Measurements from ENCODE around the gene WDR44. TPM values are rescaled to one million over a fixed set of nuclear protein-coding genes. Genes with fewer than 3 reads are reported as not detected.

Gene WDR44
- total RNA-seq, 1 experiment from 2014 or later, result 12.4 TPM

- no peaks in the 10 kb centered on the region for H3K4me1 ChIP-seq (ENCODE audit: insufficient read depth, low read length, poor library complexity, severe bottlenecking)
- no peak overlapping the region for H3K27ac ChIP-seq (ENCODE audit: low read depth, low read length, poor library complexity, severe bottlenecking)
- H3K4me3 ChIP-seq (ENCODE audit: low read depth, low read length, poor library complexity, severe bottlenecking), result no peak overlapping the region
- no peak for DNase-seq (ENCODE audit: low spot score)
- ChIA-PET CTCF (no interaction called here), POLR2A (ENCODE audit: low non-redundant PET) (no interaction called here)
- intact Hi-C loops (cut with micrococcal nuclease; ENCODE audit: unreplicated experiment), result no loop called here
- TF ChIP-seq EZH2 (IDR thresholded peaks at IDR 0.05; ENCODE audit: borderline replicate concordance, low read depth, low read length, poor library complexity, severe bottlenecking) (no peak), CTCF (conservative IDR thresholded peaks at IDR 0.05; ENCODE audit: low read depth, low read length) (no peak)
- no TSS peak for BruUV-seq (replicated peaks)
- H3K9me3 ChIP-seq (ENCODE audit: low read depth, low read length, poor library complexity, severe bottlenecking), result no peaks in the 10 kb centered on the region
- no peaks in the 10 kb centered on the region for H3K27me3 ChIP-seq (replicated peaks; ENCODE audit: insufficient read depth, low read depth, low read length, poor library complexity)
- no peaks in the 10 kb centered on the region for H3K36me3 ChIP-seq (ENCODE audit: insufficient read depth, low read length, poor library complexity, severe bottlenecking)
Measured at GRCh38 chrX:118448273-118448783, 102.4 kb downstream of the WDR44 start.

- intact Hi-C loops (cut with micrococcal nuclease; ENCODE audit: unreplicated experiment), result no loop called here
- CTCF ChIA-PET, result no interaction called here
- H3K9me3 ChIP-seq (ENCODE audit: low read depth, low read length, poor library complexity, severe bottlenecking), result no peaks in the 10 kb centered on the region
- H3K27ac ChIP-seq (ENCODE audit: low read depth, low read length, poor library complexity, severe bottlenecking), result no peak overlapping the region
- no peak overlapping the region for H3K4me3 ChIP-seq (ENCODE audit: low read depth, low read length, poor library complexity, severe bottlenecking)
- no peaks in the 10 kb centered on the region for H3K4me1 ChIP-seq (ENCODE audit: insufficient read depth, low read length, poor library complexity, severe bottlenecking)
- POLR2A ChIA-PET (ENCODE audit: low non-redundant PET), result no interaction called here
- H3K27me3 ChIP-seq (replicated peaks; ENCODE audit: insufficient read depth, low read depth, low read length, poor library complexity), result no peaks in the 10 kb centered on the region
- no peaks in the 10 kb centered on the region for H3K36me3 ChIP-seq (ENCODE audit: insufficient read depth, low read length, poor library complexity, severe bottlenecking)
- no peak for TF ChIP-seq CTCF (conservative IDR thresholded peaks at IDR 0.05; ENCODE audit: low read depth, low read length)
- no peak for TF ChIP-seq EZH2 (IDR thresholded peaks at IDR 0.05; ENCODE audit: borderline replicate concordance, low read depth, low read length, poor library complexity, severe bottlenecking)
- no peak for DNase-seq (ENCODE audit: low spot score)
- no TSS peak for BruUV-seq (replicated peaks)
Measured at GRCh38 chrX:118455013-118455412, 109.1 kb downstream of the WDR44 start.

GRCh38 chrX:118459494-118459893, 113.6 kb downstream of the WDR44 start:
- TF ChIP-seq EZH2 (IDR thresholded peaks at IDR 0.05; ENCODE audit: borderline replicate concordance, low read depth, low read length, poor library complexity, severe bottlenecking), result no peak
- peak; percentile 49 for TF ChIP-seq CTCF (conservative IDR thresholded peaks at IDR 0.05; ENCODE audit: low read depth, low read length)
- BruUV-seq (replicated peaks), result no TSS peak
- no peaks in the 10 kb centered on the region for H3K4me1 ChIP-seq (ENCODE audit: insufficient read depth, low read length, poor library complexity, severe bottlenecking)
- no peak overlapping the region for H3K4me3 ChIP-seq (ENCODE audit: low read depth, low read length, poor library complexity, severe bottlenecking)
- no peaks in the 10 kb centered on the region for H3K9me3 ChIP-seq (ENCODE audit: low read depth, low read length, poor library complexity, severe bottlenecking)
- intact Hi-C loops (cut with micrococcal nuclease; ENCODE audit: unreplicated experiment), result loop anchor here (1.0 kb wide), 1 partner anchor 142 kb away; no protein-coding TSS in a partner anchor
- H3K36me3 ChIP-seq (ENCODE audit: insufficient read depth, low read length, poor library complexity, severe bottlenecking), result no peaks in the 10 kb centered on the region
- no peaks in the 10 kb centered on the region for H3K27me3 ChIP-seq (replicated peaks; ENCODE audit: insufficient read depth, low read depth, low read length, poor library complexity)
- POLR2A ChIA-PET (ENCODE audit: low non-redundant PET), result no interaction called here
- DNase-seq (ENCODE audit: low spot score), result peak; percentile 30
- CTCF ChIA-PET, result interaction anchor here (0.7 to 1.2 kb wide), 2 partner anchors 16 to 142 kb away, joined by 3 to 13 read pairs; no protein-coding TSS in a partner anchor
- H3K27ac ChIP-seq (ENCODE audit: low read depth, low read length, poor library complexity, severe bottlenecking), result no peak overlapping the region
